ENCODE measurements around the gene NAGLU. TPM values are rescaled to one million over a fixed set of nuclear protein-coding genes. Genes with fewer than 3 reads are reported as not detected.

NAGLU gene
- total RNA-seq, 1 experiment from 2014 or later, result 26.8 TPM

GRCh38 chr17:42514867-42515266, 21.2 kb upstream of the NAGLU start:
- H3K27me3 ChIP-seq (replicated peaks), result no peaks in the 10 kb centered on the region
- H3K4me1 ChIP-seq (replicated peaks), result peaks cover 47% of the 10 kb centered on the region
- no peak overlapping the region for H3K4me3 ChIP-seq
- no peaks in the 10 kb centered on the region for H3K9me3 ChIP-seq (replicated peaks)
- peaks cover 19% of the 10 kb centered on the region for H3K36me3 ChIP-seq
- no peak overlapping the region for H3K27ac ChIP-seq
- DNase-seq (ENCODE audit: low read depth in 1 of 2, low spot score in 2 of 2), result no peak

- DNase-seq (ENCODE audit: low read depth in 1 of 2, low spot score in 2 of 2), result peak; percentile 88 to 89
- H3K27me3 ChIP-seq (replicated peaks), result no peaks in the 10 kb centered on the region
- no peaks in the 10 kb centered on the region for H3K9me3 ChIP-seq (replicated peaks)
- peak overlapping the region; percentile 99 for H3K27ac ChIP-seq
- H3K4me3 ChIP-seq, result no peak overlapping the region
- H3K36me3 ChIP-seq, result peaks cover 22% of the 10 kb centered on the region
- H3K4me1 ChIP-seq (replicated peaks), result peaks cover 66% of the 10 kb centered on the region
Observed at GRCh38 chr17:42517516-42517915, 18.5 kb upstream of the NAGLU start.

GRCh38 chr17:42518046-42518754, 17.8 kb upstream of the NAGLU start:
- Histone ChIP-seq H3K36me3 (peaks cover 22% of the 10 kb centered on the region), H3K4me1 (replicated peaks) (peaks cover 59% of the 10 kb centered on the region), H3K27ac (peak overlapping the region; percentile 99), H3K27me3 (replicated peaks) (no peaks in the 10 kb centered on the region), H3K4me3 (no peak overlapping the region), H3K9me3 (replicated peaks) (no peaks in the 10 kb centered on the region)
- DNase-seq (ENCODE audit: low read depth in 1 of 2, low spot score in 2 of 2), result peak; percentile 91 to 93

GRCh38 chr17:42518755-42519545, 17.1 kb upstream of the NAGLU start:
- no peak overlapping the region for H3K4me3 ChIP-seq
- H3K27me3 ChIP-seq (replicated peaks), result no peaks in the 10 kb centered on the region
- DNase-seq (ENCODE audit: low read depth in 1 of 2, low spot score in 2 of 2), result peak; percentile 62 to 68
- H3K27ac ChIP-seq, result peak overlapping the region; percentile 99
- no peaks in the 10 kb centered on the region for H3K9me3 ChIP-seq (replicated peaks)
- H3K36me3 ChIP-seq, result peaks cover 19% of the 10 kb centered on the region
- H3K4me1 ChIP-seq (replicated peaks), result peaks cover 54% of the 10 kb centered on the region

- peak; percentile 96 to 97 for DNase-seq (ENCODE audit: low read depth in 1 of 2, low spot score in 2 of 2)
- Histone ChIP-seq H3K4me3 (no peak overlapping the region), H3K9me3 (replicated peaks) (no peaks in the 10 kb centered on the region), H3K27ac (peak overlapping the region; percentile 99), H3K27me3 (replicated peaks) (no peaks in the 10 kb centered on the region), H3K36me3 (peaks cover 13% of the 10 kb centered on the region), H3K4me1 (replicated peaks) (peaks cover 54% of the 10 kb centered on the region)
Observed at GRCh38 chr17:42519546-42520491, 16.2 kb upstream of the NAGLU start.

GRCh38 chr17:42520540-42520951, 15.5 kb upstream of the NAGLU start:
- H3K27ac ChIP-seq, result peak overlapping the region; percentile 99
- H3K9me3 ChIP-seq (replicated peaks), result no peaks in the 10 kb centered on the region
- peak in 1 of 2 experiments; percentile 61 for DNase-seq (ENCODE audit: low read depth in 1 of 2, low spot score in 2 of 2)
- H3K27me3 ChIP-seq (replicated peaks), result no peaks in the 10 kb centered on the region
- peaks cover 13% of the 10 kb centered on the region for H3K36me3 ChIP-seq
- peaks cover 57% of the 10 kb centered on the region for H3K4me1 ChIP-seq (replicated peaks)
- no peak overlapping the region for H3K4me3 ChIP-seq

GRCh38 chr17:42521036-42521435, 15.0 kb upstream of the NAGLU start:
- H3K4me3 ChIP-seq, result no peak overlapping the region
- no peaks in the 10 kb centered on the region for H3K27me3 ChIP-seq (replicated peaks)
- peaks cover 60% of the 10 kb centered on the region for H3K4me1 ChIP-seq (replicated peaks)
- peak overlapping the region; percentile 99 for H3K27ac ChIP-seq
- no peak for DNase-seq (ENCODE audit: low read depth in 1 of 2, low spot score in 2 of 2)
- H3K36me3 ChIP-seq, result peaks cover 13% of the 10 kb centered on the region
- H3K9me3 ChIP-seq (replicated peaks), result no peaks in the 10 kb centered on the region

GRCh38 chr17:42521666-42522262, 14.3 kb upstream of the NAGLU start:
- H3K9me3 ChIP-seq (replicated peaks), result no peaks in the 10 kb centered on the region
- peaks cover 67% of the 10 kb centered on the region for H3K4me1 ChIP-seq (replicated peaks)
- H3K27me3 ChIP-seq (replicated peaks), result no peaks in the 10 kb centered on the region
- peak overlapping the region; percentile 99 for H3K27ac ChIP-seq
- no peak overlapping the region for H3K4me3 ChIP-seq
- no peak for DNase-seq (ENCODE audit: low read depth in 1 of 2, low spot score in 2 of 2)
- H3K36me3 ChIP-seq, result peaks cover 13% of the 10 kb centered on the region

- Histone ChIP-seq H3K36me3 (peaks cover 13% of the 10 kb centered on the region), H3K4me1 (replicated peaks) (peaks cover 70% of the 10 kb centered on the region), H3K27ac (peak overlapping the region; percentile 99; the same call in 1 of the 2 replicates), H3K27me3 (replicated peaks) (no peaks in the 10 kb centered on the region), H3K4me3 (no peak overlapping the region), H3K9me3 (replicated peaks) (no peaks in the 10 kb centered on the region)
- no peak for DNase-seq (ENCODE audit: low read depth in 1 of 2, low spot score in 2 of 2)
Observed at GRCh38 chr17:42522263-42522790, 13.7 kb upstream of the NAGLU start.

- Histone ChIP-seq H3K27me3 (replicated peaks) (no peaks in the 10 kb centered on the region), H3K4me3 (no peak overlapping the region), H3K36me3 (peaks cover 11% of the 10 kb centered on the region), H3K4me1 (replicated peaks) (peaks cover 67% of the 10 kb centered on the region), H3K9me3 (replicated peaks) (no peaks in the 10 kb centered on the region), H3K27ac (no peak overlapping the region)
- no peak for DNase-seq (ENCODE audit: low read depth in 1 of 2, low spot score in 2 of 2)
Observed at GRCh38 chr17:42522798-42523278, 13.2 kb upstream of the NAGLU start.

- Histone ChIP-seq H3K4me1 (replicated peaks) (peaks cover 48% of the 10 kb centered on the region), H3K27ac (no peak overlapping the region), H3K27me3 (replicated peaks) (no peaks in the 10 kb centered on the region), H3K4me3 (no peak overlapping the region), H3K36me3 (peaks cover 10% of the 10 kb centered on the region; the same call in 1 of the 2 replicates), H3K9me3 (replicated peaks) (no peaks in the 10 kb centered on the region)
- no peak for DNase-seq (ENCODE audit: low read depth in 1 of 2, low spot score in 2 of 2)
Observed at GRCh38 chr17:42525221-42525620, 10.8 kb upstream of the NAGLU start.

GRCh38 chr17:42526031-42526444, 10.0 kb upstream of the NAGLU start:
- Histone ChIP-seq H3K4me1 (replicated peaks) (peaks cover 46% of the 10 kb centered on the region), H3K9me3 (replicated peaks) (no peaks in the 10 kb centered on the region), H3K27ac (no peak overlapping the region), H3K36me3 (peaks cover 10% of the 10 kb centered on the region; the same call in 1 of the 2 replicates), H3K27me3 (replicated peaks) (no peaks in the 10 kb centered on the region), H3K4me3 (no peak overlapping the region)
- no peak for DNase-seq (ENCODE audit: low read depth in 1 of 2, low spot score in 2 of 2)

GRCh38 chr17:42527932-42528331, 8.1 kb upstream of the NAGLU start:
- no peak overlapping the region for H3K4me3 ChIP-seq
- H3K9me3 ChIP-seq (replicated peaks), result no peaks in the 10 kb centered on the region
- H3K27me3 ChIP-seq (replicated peaks), result no peaks in the 10 kb centered on the region
- DNase-seq (ENCODE audit: low read depth in 1 of 2, low spot score in 2 of 2), result no peak
- no peak overlapping the region for H3K27ac ChIP-seq
- peaks cover 43% of the 10 kb centered on the region for H3K4me1 ChIP-seq (replicated peaks)
- no peaks in the 10 kb centered on the region for H3K36me3 ChIP-seq

All from SJSA1 (cell line).